Measurements from ENCODE around the gene ITPR3.

ITPR3 gene

DNA sequence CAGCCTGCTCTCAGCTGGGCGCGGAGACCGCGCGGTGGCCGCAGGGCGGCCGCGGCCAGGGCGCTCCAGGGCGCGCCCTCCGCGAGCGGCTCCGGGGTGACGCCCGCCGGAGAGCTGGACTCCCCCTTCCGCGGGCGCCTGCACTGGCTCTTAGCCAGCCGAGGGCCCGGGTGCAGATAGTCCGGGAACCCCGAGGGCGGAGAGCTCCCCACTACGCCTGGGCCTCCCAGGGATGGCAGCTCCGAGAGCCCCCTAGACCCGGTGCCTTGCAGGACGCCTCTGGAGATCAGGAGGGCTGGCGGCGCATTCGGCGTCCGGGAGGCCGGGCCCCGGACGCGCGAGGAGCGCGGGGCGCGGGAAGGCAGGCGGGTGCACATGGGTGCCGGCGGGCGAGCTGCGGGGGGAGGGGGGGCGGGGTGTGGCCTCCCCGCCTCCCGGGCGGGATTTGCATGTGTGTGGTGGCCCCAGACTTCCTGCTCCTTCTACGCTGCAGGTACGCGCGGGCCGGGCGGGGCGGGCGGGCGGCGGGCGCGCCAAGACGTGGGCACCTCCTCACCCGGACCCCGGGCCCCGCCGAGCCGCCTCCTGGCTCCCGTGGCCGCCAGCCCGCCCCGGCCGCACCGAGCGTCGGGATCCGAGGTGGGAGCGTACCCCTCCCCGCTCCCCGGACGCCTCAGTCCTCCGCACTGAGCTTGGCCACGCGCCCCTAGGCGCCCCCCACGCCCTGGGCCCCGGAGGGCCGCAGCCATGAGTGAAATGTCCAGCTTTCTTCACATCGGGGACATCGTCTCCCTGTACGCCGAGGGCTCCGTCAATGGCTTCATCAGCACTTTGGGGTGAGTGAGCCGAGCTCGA, at the start of gene ITPR3:
ITPR3 (plus strand) TSS at position 467 of the 855 bp plus-strand sequence; CDS start at position 748, 281 bp downstream.
- in situ Hi-C loops (cut with MboI; ENCODE audit: low sequenced_read_pairs), result no loop called here

DNA sequence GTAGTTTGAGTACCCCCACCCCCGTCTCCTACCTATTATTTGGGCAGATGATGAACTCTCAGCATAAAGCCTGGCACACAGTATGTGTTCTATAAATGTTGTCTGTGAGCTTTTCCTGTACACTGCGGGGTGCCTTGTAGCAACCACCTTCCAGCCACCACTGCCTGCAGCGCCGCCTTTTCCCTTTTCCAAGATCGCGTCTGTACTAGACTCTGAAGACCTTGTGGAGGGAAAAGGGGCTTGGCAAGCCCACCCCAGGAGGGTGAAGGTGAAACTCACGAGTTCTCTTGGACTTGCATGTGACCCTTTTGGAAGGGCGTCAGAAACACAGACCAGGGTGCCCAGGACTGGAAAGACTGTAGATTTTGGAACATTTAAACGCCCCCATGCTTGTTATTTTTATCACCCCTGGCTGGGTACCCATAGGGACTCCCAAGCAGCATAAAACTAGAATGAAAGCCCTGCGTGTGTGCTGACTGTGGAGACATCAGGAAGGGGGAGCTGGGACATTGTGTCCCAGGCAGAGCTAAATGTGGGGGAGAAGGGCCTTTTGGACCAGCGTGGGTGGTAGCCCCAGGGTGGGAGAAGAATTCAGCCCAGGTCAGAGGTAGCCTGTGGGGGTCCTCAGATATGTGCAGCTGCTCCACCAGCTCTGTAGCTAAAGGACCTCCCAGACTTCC, 49.3 kb upstream of the ITPR3 start:
- in situ Hi-C loops (cut with MboI; ENCODE audit: low sequenced_read_pairs), result no loop called here

DNA sequence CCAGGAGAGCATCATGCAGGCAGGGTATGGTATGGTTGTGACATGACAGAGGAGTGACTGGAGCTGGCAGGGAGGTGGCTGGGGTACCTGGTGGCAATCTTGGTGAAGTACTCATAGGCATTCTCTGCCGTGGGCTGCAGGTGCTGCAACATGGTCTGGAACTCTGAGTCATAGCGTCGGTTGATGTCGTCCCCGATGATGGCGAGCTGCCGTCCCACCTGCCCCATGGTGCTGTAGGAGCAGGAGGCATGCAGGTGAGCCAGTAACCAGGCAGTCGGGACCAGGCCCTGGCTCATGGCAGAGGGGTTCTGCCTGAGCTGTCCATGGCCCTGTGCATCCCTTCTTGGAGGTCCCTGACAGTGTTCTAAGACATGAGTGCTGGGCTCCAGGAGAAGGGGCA, 45.9 kb upstream of the ITPR3 start:
- in situ Hi-C loops (cut with MboI; ENCODE audit: low sequenced_read_pairs), result no loop called here

DNA sequence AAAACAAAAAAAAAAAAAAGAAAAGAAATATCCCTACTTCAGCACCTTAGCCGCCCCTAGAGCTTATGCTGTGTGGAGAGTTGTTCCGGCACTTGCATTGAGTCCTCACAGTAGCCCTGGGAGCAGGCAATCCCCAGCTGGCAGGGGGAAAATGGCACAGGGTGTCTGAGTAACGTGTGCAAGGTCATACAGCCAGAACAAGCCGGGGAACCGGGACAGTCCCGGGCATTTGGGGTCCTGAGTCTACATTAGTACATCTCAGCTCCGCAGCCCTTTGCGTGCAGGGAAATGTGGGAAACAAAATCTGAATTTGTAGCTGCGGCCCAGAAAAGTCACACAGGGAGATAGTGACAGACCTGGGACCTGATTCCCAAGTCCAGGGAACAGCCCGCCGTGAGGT, 44.5 kb upstream of the ITPR3 start:
- in situ Hi-C loops (cut with MboI; ENCODE audit: low sequenced_read_pairs), result no loop called here

DNA sequence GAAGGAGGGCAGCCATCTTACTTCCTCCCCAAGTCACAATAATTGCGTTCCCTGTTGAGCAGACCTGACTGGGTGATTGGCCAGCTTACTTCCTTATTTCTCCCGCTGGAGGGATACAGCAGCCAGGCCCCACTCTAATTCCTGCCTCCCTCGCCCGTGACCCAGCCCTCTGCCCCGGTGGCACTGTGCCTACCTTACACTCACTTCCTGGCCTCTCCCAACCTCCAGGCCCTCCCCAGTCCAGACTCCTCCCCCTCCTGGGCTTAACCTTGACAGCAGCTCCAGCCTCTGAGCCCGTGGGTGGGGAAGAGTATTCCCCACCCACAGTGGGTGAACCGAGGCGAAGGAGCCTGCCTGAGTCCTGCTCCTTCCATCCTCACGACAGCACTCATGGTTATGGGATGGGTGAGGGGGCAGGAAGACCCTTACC, 44.0 kb upstream of the ITPR3 start:
- in situ Hi-C loops (cut with MboI; ENCODE audit: low sequenced_read_pairs), result no loop called here

DNA sequence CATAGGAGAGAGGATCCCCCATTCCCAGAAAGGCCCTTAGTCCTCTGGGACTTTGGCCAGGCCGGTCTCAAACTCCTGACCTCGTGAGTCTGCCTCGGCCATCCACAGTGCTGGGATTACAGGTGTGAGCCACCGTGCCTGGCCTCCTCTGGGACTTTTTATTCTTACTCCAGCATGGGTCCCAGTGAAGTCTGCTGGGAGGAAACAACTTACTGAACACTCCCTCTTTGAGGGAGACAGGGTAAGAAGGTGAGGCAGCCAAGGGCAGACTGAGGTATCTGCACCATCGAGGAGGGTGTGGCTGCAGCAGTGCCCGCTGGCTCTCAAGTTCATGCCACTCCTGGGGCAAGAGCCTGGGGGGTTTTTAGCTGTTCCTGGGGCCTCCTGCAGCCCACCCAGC, 43.4 kb upstream of the ITPR3 start:
- in situ Hi-C loops (cut with MboI; ENCODE audit: low sequenced_read_pairs), result no loop called here

DNA sequence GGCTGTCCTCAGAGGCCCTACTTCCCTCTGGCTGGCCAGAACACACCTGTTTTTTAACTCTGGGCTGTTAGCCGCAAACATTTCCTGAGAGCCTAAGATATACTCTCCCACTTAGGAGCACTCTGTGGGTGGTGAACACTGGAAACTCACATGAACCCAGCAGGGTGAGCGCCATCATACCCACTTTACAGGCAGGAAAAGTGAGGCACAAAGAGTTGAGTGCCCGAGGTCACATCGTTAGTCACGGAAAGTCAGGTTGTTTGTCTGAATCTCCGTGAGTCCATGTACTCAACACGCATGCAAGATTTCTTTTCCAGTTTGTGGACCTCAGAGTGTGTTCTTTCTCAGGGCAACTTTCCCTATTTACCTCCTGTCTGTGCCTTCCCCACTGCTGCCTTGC, 43.0 kb upstream of the ITPR3 start:
- in situ Hi-C loops (cut with MboI; ENCODE audit: low sequenced_read_pairs), result no loop called here

DNA sequence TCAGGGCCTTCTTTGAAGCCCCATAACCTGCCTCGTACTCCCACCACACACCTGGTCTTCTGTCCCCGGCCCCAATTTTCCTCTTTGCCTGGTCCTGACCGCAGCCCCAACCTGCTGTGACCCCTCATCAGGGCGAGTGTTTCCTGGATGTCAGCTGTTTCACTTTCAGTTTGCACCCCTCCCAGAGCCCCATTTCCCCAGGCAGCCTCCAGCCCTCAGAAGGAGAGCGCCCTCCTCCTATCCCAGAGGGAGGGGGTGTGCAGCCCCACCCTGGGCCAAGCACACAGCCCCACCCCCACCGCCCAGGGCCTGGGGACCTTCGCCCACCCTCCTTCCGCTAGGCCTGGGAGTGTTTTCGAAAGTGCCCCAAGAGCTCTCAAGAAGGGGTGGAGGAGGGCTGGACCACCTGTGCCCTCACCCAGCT, 42.5 kb upstream of the ITPR3 start:
- in situ Hi-C loops (cut with MboI; ENCODE audit: low sequenced_read_pairs), result no loop called here

DNA sequence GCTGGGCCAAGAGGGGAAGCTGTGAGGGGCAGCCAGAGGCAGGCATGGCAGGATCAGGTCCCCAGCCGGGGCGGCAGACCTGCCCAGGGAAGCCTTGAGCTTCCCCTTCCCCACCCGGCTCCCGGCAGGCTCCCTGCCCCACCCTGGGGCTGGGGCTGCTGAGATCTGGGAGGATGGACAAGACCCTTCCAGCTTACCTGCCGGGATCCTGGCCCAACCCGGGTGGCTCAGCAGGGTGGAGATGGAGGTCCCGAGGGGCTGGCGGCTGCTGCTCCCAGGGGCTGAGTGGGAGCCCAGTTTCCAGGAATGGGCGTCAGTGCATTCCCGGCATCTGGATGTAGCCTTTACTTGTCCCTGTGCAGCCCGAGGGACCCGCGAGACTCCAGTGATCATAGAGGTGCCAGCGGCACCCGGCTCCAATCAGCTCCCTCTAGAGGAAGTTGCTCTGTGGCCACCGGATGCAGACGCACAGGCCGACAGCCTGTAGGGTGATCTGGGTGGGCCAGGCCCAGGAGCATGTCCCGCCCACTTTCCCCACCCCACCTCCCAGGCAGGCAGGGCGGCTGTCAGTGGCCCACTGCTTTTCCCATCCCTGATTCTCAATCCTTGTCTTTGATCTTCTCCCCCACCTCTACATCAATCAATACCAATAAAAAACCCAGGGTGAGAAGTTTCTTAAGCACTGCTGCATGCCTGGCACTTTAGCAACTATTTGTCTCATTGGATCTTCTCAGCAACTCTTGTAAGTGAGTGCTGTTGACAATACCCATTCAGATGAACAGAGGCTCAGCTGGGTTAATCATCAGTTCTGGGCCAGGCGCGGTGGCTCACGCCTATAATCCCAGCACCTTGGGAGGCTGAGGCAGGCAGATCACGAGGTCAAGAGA, 41.1 kb upstream of the ITPR3 start, which contains the start of gene BAK1:
BAK1 (minus strand) TSS at position 449 of the 887 bp plus-strand sequence. CDS start 2,672 bp downstream, outside the sequence.
- in situ Hi-C loops (cut with MboI; ENCODE audit: low sequenced_read_pairs), result loop anchor here (10.0 kb wide), 1 partner anchor 125 kb away; no protein-coding TSS in a partner anchor

DNA sequence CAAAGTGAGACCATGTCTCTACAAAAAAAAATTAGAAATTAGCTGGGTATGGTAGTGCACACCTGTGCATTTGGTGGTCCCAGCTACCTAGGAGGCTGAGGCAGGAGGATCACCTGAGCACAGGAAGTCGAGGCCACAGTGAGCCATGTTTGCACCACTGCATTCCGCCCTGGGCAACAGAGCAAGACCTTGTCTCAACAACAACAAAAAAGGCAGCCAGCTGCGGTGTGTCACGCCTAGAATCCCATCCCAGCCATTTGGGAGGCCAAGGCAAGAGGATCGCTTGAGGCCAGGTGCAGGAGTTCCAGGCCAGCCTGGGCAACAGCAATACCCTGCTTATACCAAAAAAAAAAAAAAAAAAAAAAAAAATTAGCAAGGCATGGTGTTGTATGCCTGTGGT, 39.9 kb upstream of the ITPR3 start:
- in situ Hi-C loops (cut with MboI; ENCODE audit: low sequenced_read_pairs), result loop anchor here (10.0 kb wide), 1 partner anchor 124 kb away; no protein-coding TSS in a partner anchor

DNA sequence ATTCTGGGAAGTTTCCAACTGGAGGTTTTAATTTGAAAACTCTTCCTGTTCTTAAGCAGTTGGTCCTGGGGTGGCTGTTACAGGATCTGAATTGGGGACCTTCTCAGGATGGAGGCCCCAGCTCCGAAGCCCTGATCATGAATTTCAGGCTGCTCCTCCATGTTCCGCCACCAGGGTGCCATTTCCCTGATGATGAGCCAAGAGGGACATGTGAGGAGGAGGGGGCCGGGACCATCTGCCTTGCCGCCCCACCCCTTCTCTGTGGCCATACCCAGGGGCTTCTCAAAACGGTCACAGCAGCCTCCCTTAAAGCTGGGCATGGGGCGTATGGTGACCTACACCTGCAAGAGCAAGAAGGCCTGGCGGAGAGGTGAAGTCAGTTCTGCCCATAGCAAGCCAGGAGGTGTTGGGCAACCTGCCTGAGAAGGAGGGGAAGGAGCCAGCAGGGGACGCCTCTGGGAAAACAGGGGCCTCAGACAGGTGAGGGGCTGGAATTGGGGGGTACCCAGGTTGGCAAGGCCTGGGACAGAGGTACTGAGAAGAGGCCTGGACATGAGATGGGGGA, 37.4 kb upstream of the ITPR3 start:
- in situ Hi-C loops (cut with MboI; ENCODE audit: low sequenced_read_pairs), result loop anchor here (10.0 kb wide), 1 partner anchor 121 kb away; no protein-coding TSS in a partner anchor

DNA sequence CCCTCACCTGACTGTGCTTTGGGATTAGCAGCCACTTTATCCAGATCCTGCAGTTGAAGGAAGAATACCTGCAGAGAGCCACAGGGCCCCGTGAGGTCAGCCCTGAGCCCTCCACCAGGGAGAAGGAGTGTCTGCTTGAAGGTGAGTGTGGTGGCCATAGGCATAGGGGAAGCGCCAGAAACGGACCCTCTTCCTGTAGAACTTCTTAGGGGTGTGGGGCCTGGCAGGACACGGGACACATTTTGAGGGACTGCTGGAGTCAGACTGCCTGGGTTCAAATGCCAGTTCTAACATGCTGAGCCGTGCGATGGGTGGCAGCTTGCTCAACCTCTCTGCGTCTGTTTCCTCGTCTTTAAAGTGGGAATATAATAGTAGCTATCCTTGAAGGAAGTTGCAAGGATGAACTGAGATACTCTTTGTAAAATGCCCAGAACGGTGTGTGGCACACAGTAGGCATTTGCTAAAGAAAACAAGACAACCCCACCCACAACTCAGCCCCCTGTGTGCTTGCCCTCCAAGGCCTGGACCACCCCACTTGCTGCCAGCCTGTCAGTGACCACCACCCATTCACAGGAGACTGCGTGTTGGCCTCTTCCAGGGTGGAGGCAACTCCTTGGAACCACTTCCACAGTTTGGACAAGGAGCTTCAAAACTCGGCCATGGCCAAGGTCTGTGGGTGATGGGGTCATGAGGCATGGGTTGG, 36.3 kb upstream of the ITPR3 start:
- in situ Hi-C loops (cut with MboI; ENCODE audit: low sequenced_read_pairs), result loop anchor here (10.0 kb wide), 1 partner anchor 120 kb away; no protein-coding TSS in a partner anchor

DNA sequence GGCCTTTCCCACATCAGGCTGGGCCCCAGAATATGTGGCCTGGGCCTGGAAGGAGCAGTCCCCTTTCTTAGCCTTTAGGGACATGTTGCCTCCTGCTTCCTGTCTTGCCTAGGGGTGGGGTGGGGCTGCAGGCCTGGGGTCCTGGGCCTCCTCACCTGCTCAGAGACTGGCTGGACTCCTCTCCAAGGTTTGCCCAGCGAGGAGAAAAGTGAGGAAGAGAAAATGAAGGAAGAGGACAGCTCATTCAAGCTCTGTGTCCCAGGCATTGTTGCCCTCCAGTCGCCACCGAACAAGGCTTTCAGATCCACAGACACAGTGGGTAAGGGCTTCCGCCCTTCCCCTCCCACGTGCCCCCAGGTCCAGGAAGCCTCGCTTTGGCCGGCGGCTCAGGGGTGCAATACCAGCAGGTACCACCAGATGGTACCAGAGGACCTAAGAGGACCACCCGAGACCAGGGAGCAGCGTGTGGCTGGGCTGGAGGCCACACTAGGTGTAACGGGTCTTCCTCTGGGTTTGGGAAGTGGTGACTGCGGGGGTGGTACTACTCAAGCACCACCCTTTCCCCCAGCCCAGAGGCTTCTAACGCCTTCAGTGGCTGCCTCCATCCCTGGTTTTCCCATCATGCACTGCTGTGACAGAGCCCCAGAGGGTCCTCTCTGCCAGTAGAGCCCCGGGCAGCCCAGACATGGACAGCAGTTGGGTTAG, 35.6 kb upstream of the ITPR3 start:
- in situ Hi-C loops (cut with MboI; ENCODE audit: low sequenced_read_pairs), result loop anchor here (10.0 kb wide), 1 partner anchor 119 kb away; no protein-coding TSS in a partner anchor

DNA sequence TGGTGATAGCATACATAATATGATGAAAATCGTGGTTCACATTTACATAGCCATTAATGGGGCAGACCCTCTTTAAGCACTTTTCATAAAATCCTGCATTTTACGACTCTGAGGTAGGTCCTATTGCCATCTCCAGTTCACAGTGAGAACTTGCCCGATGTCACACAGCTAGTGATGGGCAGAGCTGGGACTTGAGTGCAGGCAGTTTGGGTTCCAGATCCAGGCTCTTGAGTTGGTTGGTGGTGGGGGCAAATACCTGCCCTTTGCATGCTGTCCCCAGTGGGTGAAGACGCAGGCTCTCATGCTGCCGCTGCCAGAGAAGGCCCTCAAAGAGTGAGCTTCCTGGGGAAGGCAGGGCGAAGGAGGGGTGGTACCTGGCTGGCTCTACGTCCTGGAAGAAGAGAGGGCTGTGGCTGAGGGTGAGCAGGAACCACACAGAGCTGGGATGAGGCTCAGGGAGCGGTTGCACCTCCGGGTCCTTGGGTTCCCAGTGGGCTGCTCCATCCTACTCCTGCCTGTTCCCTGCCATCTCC, 34.9 kb upstream of the ITPR3 start:
- in situ Hi-C loops (cut with MboI; ENCODE audit: low sequenced_read_pairs), result loop anchor here (10.0 kb wide), 1 partner anchor 119 kb away; no protein-coding TSS in a partner anchor

DNA sequence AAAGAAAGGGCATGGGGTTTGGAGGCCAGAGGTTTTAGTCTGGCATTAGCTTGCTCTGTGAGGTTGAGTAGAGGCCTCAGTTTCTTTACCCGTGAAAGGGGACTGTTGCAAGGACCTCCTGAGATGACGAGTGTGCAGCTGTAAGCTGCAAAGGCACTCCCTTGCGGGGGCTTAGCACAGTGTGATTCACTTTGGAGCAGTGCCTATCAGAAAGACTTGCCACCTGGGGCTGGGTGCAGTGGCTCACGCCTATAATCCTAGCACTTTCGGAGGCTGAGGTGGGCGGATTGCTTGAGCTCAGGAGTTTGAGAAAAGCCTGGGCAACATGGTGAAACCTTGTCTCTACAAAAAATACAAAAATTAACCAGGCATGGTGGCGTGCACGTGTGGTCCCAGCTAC, 33.6 kb upstream of the ITPR3 start:
- in situ Hi-C loops (cut with MboI; ENCODE audit: low sequenced_read_pairs), result loop anchor here (10.0 kb wide), 1 partner anchor 117 kb away; no protein-coding TSS in a partner anchor

DNA sequence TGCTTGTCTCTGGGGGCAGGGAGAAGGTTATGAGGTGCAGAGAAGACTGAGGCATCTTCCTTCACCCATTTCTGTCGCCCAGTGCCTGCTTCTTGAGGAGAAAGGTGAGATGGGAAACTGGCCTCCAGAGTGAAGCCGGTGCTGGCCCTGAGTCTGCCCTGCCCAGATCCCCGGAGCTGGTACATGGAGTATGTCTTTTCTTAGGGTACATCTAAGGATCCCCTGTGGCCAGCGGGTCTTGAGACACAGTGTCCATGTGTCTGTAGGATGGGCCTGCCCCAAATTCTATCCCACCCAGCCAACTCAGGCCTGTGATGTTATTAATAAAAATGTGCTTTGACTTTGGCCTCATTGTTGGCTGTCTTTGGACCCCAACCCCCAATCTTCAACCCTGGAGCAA, 32.2 kb upstream of the ITPR3 start:
- in situ Hi-C loops (cut with MboI; ENCODE audit: low sequenced_read_pairs), result loop anchor here (10.0 kb wide), 1 partner anchor 116 kb away; no protein-coding TSS in a partner anchor

DNA sequence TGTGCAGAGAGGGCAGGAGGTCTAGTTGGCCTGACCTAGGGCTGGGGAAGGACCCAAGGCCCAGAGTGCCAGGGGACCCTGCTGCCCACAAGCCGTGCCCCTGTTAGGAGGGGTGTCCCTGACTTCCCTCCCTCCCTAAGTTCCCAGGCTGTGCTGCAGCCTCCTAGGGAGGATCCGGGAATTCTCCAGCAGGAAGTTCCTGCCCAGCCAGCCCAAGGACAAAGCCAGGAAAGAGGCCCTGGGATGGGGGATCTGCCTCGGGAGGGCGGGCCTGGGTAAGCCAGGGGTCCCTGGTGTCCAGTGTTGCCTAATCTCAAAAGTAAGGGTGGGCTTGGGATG, 31.8 kb upstream of the ITPR3 start:
- in situ Hi-C loops (cut with MboI; ENCODE audit: low sequenced_read_pairs), result loop anchor here (10.0 kb wide), 1 partner anchor 115 kb away; no protein-coding TSS in a partner anchor

DNA sequence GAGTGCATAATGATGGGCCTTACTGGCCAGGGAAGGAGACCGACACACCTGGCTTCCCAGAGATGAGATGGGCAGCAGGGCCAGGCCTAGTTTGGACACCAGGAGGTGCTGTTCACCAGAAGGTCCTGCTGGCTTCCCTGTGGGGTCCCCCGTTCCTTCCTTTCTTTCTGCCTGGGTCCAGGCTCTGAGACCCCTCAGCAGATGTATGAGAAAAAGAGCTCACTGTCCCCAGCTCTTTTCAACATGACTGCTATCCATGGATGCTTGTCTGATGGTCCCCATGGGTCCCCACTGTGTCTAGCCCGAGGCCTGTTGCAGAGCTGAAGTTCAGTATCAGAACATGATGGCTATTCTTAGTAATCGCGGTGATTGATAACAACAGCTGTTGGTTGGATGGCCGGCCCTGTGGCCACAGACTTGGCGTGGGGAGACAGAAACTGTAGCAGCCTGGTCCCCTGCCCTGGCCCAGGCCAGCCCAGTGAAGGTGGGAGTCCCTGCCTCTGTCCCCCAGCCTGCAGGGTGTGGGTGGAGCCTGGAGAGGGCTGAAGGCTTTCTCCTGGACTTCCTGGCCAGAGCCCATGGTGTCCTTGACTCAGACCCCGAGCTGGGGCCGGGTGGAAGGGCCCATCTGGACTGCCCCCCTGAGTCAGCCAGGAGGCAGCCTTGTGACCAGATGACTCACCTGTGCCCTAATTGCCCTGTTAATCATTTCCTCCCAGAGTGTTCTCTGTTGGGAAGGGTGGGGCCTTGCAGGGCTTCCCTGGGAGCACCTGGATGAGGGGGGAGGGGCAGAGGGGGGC, 31.2 kb upstream of the ITPR3 start:
- in situ Hi-C loops (cut with MboI; ENCODE audit: low sequenced_read_pairs), result loop anchor here (10.0 kb wide), 1 partner anchor 115 kb away; no protein-coding TSS in a partner anchor

All from HL-60/S4 treated with retinoic acid at 250 ng/mL for 4 days and 3 days (cell line).